ELF-1 (cell line): ENCODE data around the gene GSE1.

Experiments
- DNase-seq: peaks from one replicate; pipeline ENCODE4 v3.0.0-alpha.2; 2016; ENCODE audit warnings: low read depth, low spot score

Gene GSE1

GRCh38 chr16:85616607-85617321, 3.6 kb downstream of the GSE1 start:
- no peak for DNase-seq

- DNase-seq: peak; percentile 32
These were observed 4.8 kb downstream of the GSE1 start for GRCh38 chr16:85617948-85618347.

GRCh38 chr16:85618521-85618920, 5.4 kb downstream of the GSE1 start:
- DNase-seq: no peak

- DNase-seq: no peak
These were observed 6.2 kb downstream of the GSE1 start for GRCh38 chr16:85619101-85619891.

- DNase-seq: no peak
These were observed 7.3 kb downstream of the GSE1 start for GRCh38 chr16:85620374-85620773.

GRCh38 chr16:85621698-85622428, 8.7 kb downstream of the GSE1 start:
- DNase-seq: no peak

GRCh38 chr16:85622683-85623082, 9.6 kb downstream of the GSE1 start:
- DNase-seq: no peak

- DNase-seq: no peak
These were observed 10.1 kb downstream of the GSE1 start for GRCh38 chr16:85623250-85623649.

GRCh38 chr16:85623997-85624601, 11.0 kb downstream of the GSE1 start:
- DNase-seq: no peak

- no peak for DNase-seq
These were observed 11.5 kb downstream of the GSE1 start for GRCh38 chr16:85624646-85625045.

- no peak for DNase-seq
These were observed 11.9 kb downstream of the GSE1 start for GRCh38 chr16:85625053-85625452.

- DNase-seq: no peak
These were observed 12.5 kb downstream of the GSE1 start for GRCh38 chr16:85625485-85626117.

- peak; percentile 95 for DNase-seq
These were observed 13.3 kb downstream of the GSE1 start for GRCh38 chr16:85626191-85626981.

- no peak for DNase-seq
These were observed 14.0 kb downstream of the GSE1 start for GRCh38 chr16:85627089-85627488.

- no peak for DNase-seq
These were observed 14.6 kb downstream of the GSE1 start for GRCh38 chr16:85627526-85628264.

- no peak for DNase-seq
These were observed 15.1 kb downstream of the GSE1 start for GRCh38 chr16:85628265-85628556.

- DNase-seq: no peak
These were observed 15.5 kb downstream of the GSE1 start for GRCh38 chr16:85628645-85629044.

- no peak for DNase-seq
These were observed 16.2 kb downstream of the GSE1 start for GRCh38 chr16:85629326-85629725.

- no peak for DNase-seq
These were observed 16.7 kb downstream of the GSE1 start for GRCh38 chr16:85629853-85630252.

GRCh38 chr16:85631230-85631629, 18.1 kb downstream of the GSE1 start:
- DNase-seq: no peak
